OCI-LY7 (cell line): Measurements from ENCODE around the gene MYO18B. TPM values are rescaled to one million over a fixed set of nuclear protein-coding genes. Genes with fewer than 3 reads are reported as not detected.

ENCODE experiments used
- BruUV-seq: library from RNA; stranded (reverse); fragments of 400-500 nt; replicated peaks from 2 replicates; lab custom pipeline; 2021; lab: Mats Ljungman, UMichigan
- CTCF ChIA-PET: fragments of 300-600 bp; sonication (Branson Sonifier 250); formaldehyde crosslinking; loops from one replicate; lab custom pipeline; 2022; ENCODE audit warnings: antibody characterized with exemption; ENCODE audit not compliant: unreplicated experiment; lab: Charles Lee
- POLR2A ChIA-PET: fragments of 300-600 bp; sonication (Branson Sonifier 250); formaldehyde crosslinking; loops from one replicate; lab custom pipeline; 2022; ENCODE audit warnings: antibody characterized with exemption; lab: Charles Lee
- DNase-seq: peaks from one replicate; pipeline ENCODE4 v3.0.0-alpha.2; 2015; ENCODE audit warnings: low spot score
- H2AFZ ChIP-seq: fragments of 200-600 bp; sonication (generic), shearing (Covaris generic); 2 replicates; pipeline ENCODE4 v1.6.1; 2014; ENCODE audit warnings: mild to moderate bottlenecking, antibody characterized with exemption, low read length, moderate library complexity
- H3K27ac ChIP-seq: fragments of 200-600 bp; sonication (generic); 2 replicates; pipeline ENCODE4 v1.5.1; 2014; ENCODE audit warnings: mixed run types, low read depth, mild to moderate bottlenecking, moderate library complexity, low read length, inconsistent platforms; ENCODE audit not compliant: poor library complexity, severe bottlenecking
- H3K36me3 ChIP-seq: fragments of 200-600 bp; sonication (generic); 2 replicates; pipeline ENCODE4 v1.6.1; 2014; ENCODE audit warnings: mild to moderate bottlenecking, antibody characterized with exemption, low read length, moderate library complexity, mixed read lengths; ENCODE audit not compliant: insufficient read depth
- H3K4me1 ChIP-seq: fragments of 200-600 bp; sonication (generic); 2 replicates; pipeline ENCODE4 v1.5.1; 2014; ENCODE audit warnings: mild to moderate bottlenecking, low read length; ENCODE audit not compliant: insufficient read depth, poor library complexity, severe bottlenecking
- H3K4me2 ChIP-seq: fragments of 200-600 bp; sonication (generic); 2 replicates; pipeline ENCODE4 v1.6.1; 2014; ENCODE audit warnings: mild to moderate bottlenecking, low read length
- H3K4me3 ChIP-seq: fragments of 200-600 bp; sonication (generic); 2 replicates; pipeline ENCODE4 v1.5.1; 2014; ENCODE audit warnings: mild to moderate bottlenecking, low read depth, low read length; ENCODE audit not compliant: poor library complexity, severe bottlenecking
- H3K79me2 ChIP-seq: fragments of 200-600 bp; sonication (generic); 2 replicates; pipeline ENCODE4 v1.6.1; 2016; ENCODE audit warnings: low read depth, mild to moderate bottlenecking, low read length, moderate library complexity, mixed read lengths; ENCODE audit not compliant: insufficient read depth
- H3K9me2 ChIP-seq: fragments of 200-600 bp; sonication (generic); 2 replicates; pipeline ENCODE4 v1.6.1; 2016; ENCODE audit warnings: mild to moderate bottlenecking, low read length, mixed read lengths; ENCODE audit not compliant: insufficient read depth
- H3K9me3 ChIP-seq: fragments of 200-600 bp; sonication (generic); 2 replicates; pipeline ENCODE4 v1.6.1; 2014; ENCODE audit warnings: mild to moderate bottlenecking, mixed run types, low read length, mixed read lengths
- H4K20me1 ChIP-seq: fragments of 200-600 bp; sonication (generic); 2 replicates; pipeline ENCODE4 v1.6.1; 2014; ENCODE audit warnings: mild to moderate bottlenecking, antibody characterized with exemption, low read length, moderate library complexity, mixed read lengths; ENCODE audit not compliant: insufficient read depth
- CTCF ChIP-seq: fragments of 200-600 bp; sonication (generic); conservative IDR thresholded peaks from 2 replicates; pipeline ENCODE4 v1.5.1; 2014; ENCODE audit warnings: mild to moderate bottlenecking, antibody characterized with exemption, low read length, moderate library complexity, mixed read lengths
- EZH2phosphoT487 ChIP-seq: fragments of 200-600 bp; sonication (generic); IDR thresholded peaks from 2 replicates; pipeline ENCODE4 v1.6.1; 2018; ENCODE audit warnings: low read depth, borderline replicate concordance, mild to moderate bottlenecking, mixed run types, antibody characterized with exemption, low read length, moderate library complexity, mixed read lengths
- intact Hi-C: fragments of 100-400 bp; cut with micrococcal nuclease; formaldehyde crosslinking; loops from one replicate; pipeline ENCODE4 v1.10.0; 2022; ENCODE audit not compliant: unreplicated experiment
- total RNA-seq, 2 experiments: library from RNA; depleted of rRNA in 1 of 2; stranded (reverse); fragments of >200 nt in 1 of 2; shearing (Covaris generic) in 1 of 2; gene quantifications; 2 replicates each; pipeline ENCODE4 v1.2.3, GENCODE V29; 2014 to 2022

Gene MYO18B
- total RNA-seq, 2 experiments from 2014 or later = not detected

GRCh38 chr22:25908212-25908611 is 166.2 kb downstream of the MYO18B start:
- H3K79me2 ChIP-seq = no peaks in the 10 kb centered on the region
- no peaks in the 10 kb centered on the region for H3K4me1 ChIP-seq
- DNase-seq = no peak
- BruUV-seq = no TSS peak
- no peak for TF ChIP-seq EZH2phosphoT487
- no peak for TF ChIP-seq CTCF
- H3K9me3 ChIP-seq = 0 out of 2 replicates have a peak, but pooled peaks cover 5% of the 10 kb centered on the region
- CTCF ChIA-PET = no interaction called here
- POLR2A ChIA-PET = interaction anchor here (1.1 kb wide), 1 partner anchor 44 kb away, joined by 3 read pairs; no protein-coding TSS in a partner anchor
- intact Hi-C loops = no loop called here
- no peaks in the 10 kb centered on the region for H4K20me1 ChIP-seq
- H3K36me3 ChIP-seq = no peaks in the 10 kb centered on the region
- H3K27ac ChIP-seq = no peak overlapping the region
- no peak overlapping the region for H3K4me2 ChIP-seq
- H3K4me3 ChIP-seq = no peak overlapping the region
- no peaks in the 10 kb centered on the region for H3K9me2 ChIP-seq
- H2AFZ ChIP-seq = no peak overlapping the region

- Histone ChIP-seq H3K9me2 (no peaks in the 10 kb centered on the region), H3K27ac (no peak overlapping the region), H3K4me2 (no peak overlapping the region), H3K36me3 (no peaks in the 10 kb centered on the region), H4K20me1 (no peaks in the 10 kb centered on the region), H3K9me3 (0 out of 2 replicates have a peak, but pooled peaks cover 5% of the 10 kb centered on the region), H2AFZ (no peak overlapping the region), H3K79me2 (no peaks in the 10 kb centered on the region), H3K4me3 (no peak overlapping the region), H3K4me1 (no peaks in the 10 kb centered on the region)
- intact Hi-C loops = no loop called here
- no TSS peak for BruUV-seq
- ChIA-PET CTCF (no interaction called here), POLR2A (interaction anchor here (1.1 kb wide), 1 partner anchor 45 kb away, joined by 3 read pairs; no protein-coding TSS in a partner anchor)
- TF ChIP-seq CTCF (no peak), EZH2phosphoT487 (no peak)
- DNase-seq = no peak
These were observed 166.8 kb downstream of the MYO18B start for GRCh38 chr22:25908755-25909154.

- TF ChIP-seq CTCF (no peak), EZH2phosphoT487 (no peak)
- DNase-seq = no peak
- no peaks in the 10 kb centered on the region for H3K79me2 ChIP-seq
- intact Hi-C loops = no loop called here
- no peaks in the 10 kb centered on the region for H4K20me1 ChIP-seq
- H3K36me3 ChIP-seq = no peaks in the 10 kb centered on the region
- 0 out of 2 replicates have a peak, but pooled peaks cover 5% of the 10 kb centered on the region for H3K9me3 ChIP-seq
- ChIA-PET POLR2A (interaction anchor here (0.5 kb wide), 1 partner anchor 616 kb away, joined by 4 read pairs; no protein-coding TSS in a partner anchor), CTCF (no interaction called here)
- H2AFZ ChIP-seq = no peak overlapping the region
- H3K9me2 ChIP-seq = no peaks in the 10 kb centered on the region
- no peak overlapping the region for H3K4me3 ChIP-seq
- no peak overlapping the region for H3K4me2 ChIP-seq
- H3K4me1 ChIP-seq = no peaks in the 10 kb centered on the region
- BruUV-seq = no TSS peak
- no peak overlapping the region for H3K27ac ChIP-seq
These were observed 167.8 kb downstream of the MYO18B start for GRCh38 chr22:25909614-25910387.
